WTC11 (cell line): ENCODE data around the gene SLC37A3. TPM values are rescaled to one million over a fixed set of nuclear protein-coding genes. Genes with fewer than 3 reads are reported as not detected.

ENCODE experiments used
- ATAC-seq: fragments of 200-7000 bp; cut with Tn5 transposase; 2 replicates; pipeline ENCODE4 v1.10.0; 2021; ENCODE audit warnings: mild to moderate bottlenecking, moderate library complexity
- CTCF ChIA-PET: fragments of 300-600 bp; sonication (Branson Sonifier 250); formaldehyde crosslinking; loops from one replicate; lab custom pipeline; 2021; ENCODE audit warnings: antibody characterized with exemption; lab: Charles Lee
- POLR2A ChIA-PET: fragments of 350-600 bp; sonication (Branson Sonifier 250); formaldehyde crosslinking; loops from one replicate; lab custom pipeline; 2021; ENCODE audit warnings: antibody characterized with exemption; lab: Charles Lee
- DNase-seq: peaks from one replicate; pipeline ENCODE4 v3.0.0; 2021; ENCODE audit warnings: low spot score
- H3K27ac Mint-ChIP-seq: 2 replicates; pipeline ENCODE4 v1.8.0; 2021; ENCODE audit warnings: mixed read lengths
- H3K27me3 Mint-ChIP-seq: 2 replicates; pipeline ENCODE4 v1.8.0; 2021; ENCODE audit warnings: low read depth, mild to moderate bottlenecking, moderate library complexity, mixed read lengths
- H3K36me3 Mint-ChIP-seq: 2 replicates; pipeline ENCODE4 v1.8.0; 2021; ENCODE audit warnings: mixed read lengths
- H3K4me1 Mint-ChIP-seq: 2 replicates; pipeline ENCODE4 v1.8.0; 2022; ENCODE audit warnings: mixed read lengths
- H3K4me3 Mint-ChIP-seq: 2 replicates; pipeline ENCODE4 v1.8.0; 2021; ENCODE audit warnings: mild to moderate bottlenecking, moderate library complexity, mixed read lengths
- H3K9me3 Mint-ChIP-seq: 2 replicates; pipeline ENCODE4 v1.8.0; 2021; ENCODE audit warnings: mixed read lengths
- ARID4B ChIP-seq: sonication (generic); formaldehyde crosslinking; IDR thresholded peaks from 2 replicates; pipeline ENCODE4 v1.8.0; 2023; ENCODE audit warnings: missing genetic modification reagents, mild to moderate bottlenecking, borderline replicate concordance
- CREM ChIP-seq: sonication (generic); formaldehyde crosslinking; IDR thresholded peaks from 2 replicates; pipeline ENCODE4 v1.8.1; 2022; ENCODE audit warnings: mild to moderate bottlenecking, missing genetic modification reagents, moderate library complexity
- ELF4 ChIP-seq: sonication (generic); formaldehyde crosslinking; IDR thresholded peaks from 2 replicates; pipeline ENCODE4 v1.8.1; 2022; ENCODE audit warnings: low read depth, mild to moderate bottlenecking, moderate library complexity, missing genetic modification reagents
- EMX1 ChIP-seq: fragments of 250-450 bp; sonication (Bioruptor Pico); IDR thresholded peaks from 2 replicates; pipeline ENCODE4 v1.8.0; 2021; ENCODE audit warnings: mild to moderate bottlenecking
- ESRRA ChIP-seq: sonication (generic); formaldehyde crosslinking; IDR thresholded peaks from 2 replicates; pipeline ENCODE4 v1.8.1; 2022; ENCODE audit warnings: mild to moderate bottlenecking, missing genetic modification reagents, borderline replicate concordance
- FOXP1 ChIP-seq: sonication (generic); formaldehyde crosslinking; IDR thresholded peaks from 2 replicates; pipeline ENCODE4 v1.8.0; 2022; ENCODE audit warnings: missing genetic modification reagents, mild to moderate bottlenecking, moderate library complexity, borderline replicate concordance
- GABPB1 ChIP-seq: sonication (generic); formaldehyde crosslinking; IDR thresholded peaks from 2 replicates; pipeline ENCODE4 v1.8.1; 2023; ENCODE audit warnings: mild to moderate bottlenecking, missing genetic modification reagents
- GRHL2 ChIP-seq: fragments of 250-450 bp; sonication (Bioruptor Pico); IDR thresholded peaks from 2 replicates; pipeline ENCODE4 v1.8.0; 2022; ENCODE audit warnings: mild to moderate bottlenecking, moderate library complexity; ENCODE audit not compliant: insufficient replicate concordance, severe bottlenecking
- KAT7 ChIP-seq: sonication (generic); formaldehyde crosslinking; IDR thresholded peaks from 2 replicates; pipeline ENCODE4 v1.8.1; 2023; ENCODE audit warnings: missing genetic modification reagents, mild to moderate bottlenecking, borderline replicate concordance
- MAX ChIP-seq: sonication (generic); formaldehyde crosslinking; IDR thresholded peaks from 2 replicates; pipeline ENCODE4 v1.8.0; 2022; ENCODE audit warnings: mild to moderate bottlenecking, missing genetic modification reagents
- SMAD3 ChIP-seq: sonication (generic); formaldehyde crosslinking; IDR thresholded peaks from 2 replicates; pipeline ENCODE4 v1.8.0; 2022; ENCODE audit warnings: missing genetic modification reagents, mild to moderate bottlenecking, borderline replicate concordance
- SOX15 ChIP-seq: fragments of 250-450 bp; sonication (Bioruptor Pico); IDR thresholded peaks from 2 replicates; pipeline ENCODE4 v1.9.0; 2021; ENCODE audit warnings: mild to moderate bottlenecking
- TEAD4 ChIP-seq: sonication (generic); formaldehyde crosslinking; IDR thresholded peaks from 2 replicates; pipeline ENCODE4 v1.8.0; 2022; ENCODE audit warnings: mild to moderate bottlenecking, missing genetic modification reagents
- ZNF121 ChIP-seq: sonication (generic); formaldehyde crosslinking; IDR thresholded peaks from 2 replicates; pipeline ENCODE4 v1.8.0; 2023; ENCODE audit warnings: missing genetic modification reagents
- ZNF138 ChIP-seq: sonication (generic); formaldehyde crosslinking; conservative IDR thresholded peaks from 2 replicates; pipeline ENCODE4 v1.8.1; 2022; ENCODE audit warnings: mild to moderate bottlenecking, moderate library complexity, missing genetic modification reagents
- ZNF219 ChIP-seq: sonication (generic); formaldehyde crosslinking; IDR thresholded peaks from 2 replicates; pipeline ENCODE4 v1.8.0; 2023; ENCODE audit warnings: missing genetic modification reagents, mild to moderate bottlenecking, borderline replicate concordance
- ZNF416 ChIP-seq: fragments of 250-450 bp; sonication (Bioruptor Pico); IDR thresholded peaks from 2 replicates; pipeline ENCODE4 v1.9.0; 2021; ENCODE audit warnings: mild to moderate bottlenecking, inconsistent platforms
- ZNF423 ChIP-seq: fragments of 250-450 bp; sonication (Bioruptor Pico); IDR thresholded peaks from 2 replicates; pipeline ENCODE4 v2.1.2; 2022; ENCODE audit warnings: mild to moderate bottlenecking, moderate library complexity
- total RNA-seq: library from RNA; stranded (reverse); gene quantifications from 3 replicates; pipeline ENCODE4 v1.2.3, GENCODE V29; 2021
- TF ChIP-seq, protein P1 (sequence below): fragments of 250-450 bp; sonication (Bioruptor Pico); IDR thresholded peaks from 2 replicates; pipeline ENCODE4 v1.8.0; 2021; ENCODE audit warnings: mild to moderate bottlenecking
- TF ChIP-seq, protein P2 (sequence below): sonication (generic); formaldehyde crosslinking; IDR thresholded peaks from 2 replicates; pipeline ENCODE4 v1.8.1; 2023; ENCODE audit warnings: mild to moderate bottlenecking, missing genetic modification reagents, moderate library complexity
- TF ChIP-seq, protein P3 (sequence below): fragments of 250-450 bp; sonication (Bioruptor Pico); IDR thresholded peaks from 2 replicates; pipeline ENCODE4 v1.9.0; 2021; ENCODE audit warnings: mild to moderate bottlenecking
- TF ChIP-seq, protein P4 (sequence below): sonication (generic); formaldehyde crosslinking; conservative IDR thresholded peaks from 2 replicates; pipeline ENCODE4 v1.8.1; 2023; ENCODE audit warnings: mild to moderate bottlenecking, low read depth, missing genetic modification reagents, moderate library complexity

The SLC37A3 gene
- total RNA-seq, 1 experiment from 2014 or later = 54.8 TPM

DNA sequence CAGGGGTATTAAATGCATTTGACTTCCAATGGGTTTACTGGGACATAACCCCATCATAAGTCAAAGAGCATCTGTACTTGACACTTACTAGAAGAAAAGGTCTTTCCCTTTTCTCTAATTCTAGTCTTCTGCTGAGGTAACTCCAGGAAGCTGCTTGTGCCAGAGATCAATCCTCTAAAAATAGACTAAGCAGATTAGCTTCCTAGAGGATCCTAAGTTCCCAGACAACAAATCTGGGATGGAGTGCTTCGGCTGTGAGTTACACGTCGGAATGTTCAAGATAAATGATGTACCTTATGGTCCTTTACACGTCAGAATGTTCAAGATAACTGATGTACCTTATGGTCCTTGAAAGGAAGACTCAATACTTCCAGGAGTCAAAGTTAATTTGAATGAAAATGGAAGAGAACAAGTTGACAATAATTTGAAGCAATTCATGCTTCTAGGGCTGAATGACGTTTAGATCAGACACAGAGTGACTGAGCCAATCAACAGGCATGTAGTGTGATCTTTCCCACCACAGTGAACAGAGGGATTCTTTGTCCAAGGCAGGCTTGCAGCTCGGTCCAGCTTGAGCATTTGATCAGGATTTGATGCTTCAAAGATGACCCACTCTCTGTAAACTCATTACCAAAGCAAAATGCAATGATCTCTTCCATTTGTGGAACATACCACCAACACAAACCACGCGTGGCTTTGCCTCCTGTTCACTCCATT is 63.8 kb downstream of the SLC37A3 start (continued):
- TF ChIP-seq ARID4B (CRISPR knock-in tag) (no peak), TEAD4 (CRISPR knock-in tag) (no peak), SOX15 (CRISPR knock-in tag) (no peak), EMX1 (CRISPR knock-in tag) (no peak), SMAD3 (CRISPR knock-in tag) (no peak)
- TF ChIP-seq, protein P1, sequence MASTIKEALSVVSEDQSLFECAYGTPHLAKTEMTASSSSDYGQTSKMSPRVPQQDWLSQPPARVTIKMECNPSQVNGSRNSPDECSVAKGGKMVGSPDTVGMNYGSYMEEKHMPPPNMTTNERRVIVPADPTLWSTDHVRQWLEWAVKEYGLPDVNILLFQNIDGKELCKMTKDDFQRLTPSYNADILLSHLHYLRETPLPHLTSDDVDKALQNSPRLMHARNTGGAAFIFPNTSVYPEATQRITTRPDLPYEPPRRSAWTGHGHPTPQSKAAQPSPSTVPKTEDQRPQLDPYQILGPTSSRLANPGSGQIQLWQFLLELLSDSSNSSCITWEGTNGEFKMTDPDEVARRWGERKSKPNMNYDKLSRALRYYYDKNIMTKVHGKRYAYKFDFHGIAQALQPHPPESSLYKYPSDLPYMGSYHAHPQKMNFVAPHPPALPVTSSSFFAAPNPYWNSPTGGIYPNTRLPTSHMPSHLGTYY (CRISPR knock-in tag) = no peak

- H3K4me3 Mint-ChIP-seq = no peak overlapping the region
- no peak for TF ChIP-seq SMAD3 (CRISPR knock-in tag)
- TF ChIP-seq ESRRA (CRISPR knock-in tag) = no peak
- TF ChIP-seq GRHL2 (CRISPR knock-in tag) = no peak
- TF ChIP-seq FOXP1 (CRISPR knock-in tag) = no peak
- TF ChIP-seq, protein P2, sequence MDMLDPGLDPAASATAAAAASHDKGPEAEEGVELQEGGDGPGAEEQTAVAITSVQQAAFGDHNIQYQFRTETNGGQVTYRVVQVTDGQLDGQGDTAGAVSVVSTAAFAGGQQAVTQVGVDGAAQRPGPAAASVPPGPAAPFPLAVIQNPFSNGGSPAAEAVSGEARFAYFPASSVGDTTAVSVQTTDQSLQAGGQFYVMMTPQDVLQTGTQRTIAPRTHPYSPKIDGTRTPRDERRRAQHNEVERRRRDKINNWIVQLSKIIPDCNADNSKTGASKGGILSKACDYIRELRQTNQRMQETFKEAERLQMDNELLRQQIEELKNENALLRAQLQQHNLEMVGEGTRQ (CRISPR knock-in tag) = no peak
- no peak for TF ChIP-seq ZNF121 (CRISPR knock-in tag)
- TF ChIP-seq GABPB1 = no peak
- TF ChIP-seq CREM (CRISPR knock-in tag) = no peak
- no peak for TF ChIP-seq ZNF423 (CRISPR knock-in tag)
- TF ChIP-seq ZNF416 = no peak
- no peak for TF ChIP-seq KAT7 (CRISPR knock-in tag)
- TF ChIP-seq, protein P3, sequence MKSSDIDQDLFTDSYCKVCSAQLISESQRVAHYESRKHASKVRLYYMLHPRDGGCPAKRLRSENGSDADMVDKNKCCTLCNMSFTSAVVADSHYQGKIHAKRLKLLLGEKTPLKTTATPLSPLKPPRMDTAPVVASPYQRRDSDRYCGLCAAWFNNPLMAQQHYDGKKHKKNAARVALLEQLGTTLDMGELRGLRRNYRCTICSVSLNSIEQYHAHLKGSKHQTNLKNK (CRISPR knock-in tag) = no peak
- no peak for TF ChIP-seq ELF4
- TF ChIP-seq ZNF138 (CRISPR knock-in tag) = no peak
- TF ChIP-seq, protein P4, sequence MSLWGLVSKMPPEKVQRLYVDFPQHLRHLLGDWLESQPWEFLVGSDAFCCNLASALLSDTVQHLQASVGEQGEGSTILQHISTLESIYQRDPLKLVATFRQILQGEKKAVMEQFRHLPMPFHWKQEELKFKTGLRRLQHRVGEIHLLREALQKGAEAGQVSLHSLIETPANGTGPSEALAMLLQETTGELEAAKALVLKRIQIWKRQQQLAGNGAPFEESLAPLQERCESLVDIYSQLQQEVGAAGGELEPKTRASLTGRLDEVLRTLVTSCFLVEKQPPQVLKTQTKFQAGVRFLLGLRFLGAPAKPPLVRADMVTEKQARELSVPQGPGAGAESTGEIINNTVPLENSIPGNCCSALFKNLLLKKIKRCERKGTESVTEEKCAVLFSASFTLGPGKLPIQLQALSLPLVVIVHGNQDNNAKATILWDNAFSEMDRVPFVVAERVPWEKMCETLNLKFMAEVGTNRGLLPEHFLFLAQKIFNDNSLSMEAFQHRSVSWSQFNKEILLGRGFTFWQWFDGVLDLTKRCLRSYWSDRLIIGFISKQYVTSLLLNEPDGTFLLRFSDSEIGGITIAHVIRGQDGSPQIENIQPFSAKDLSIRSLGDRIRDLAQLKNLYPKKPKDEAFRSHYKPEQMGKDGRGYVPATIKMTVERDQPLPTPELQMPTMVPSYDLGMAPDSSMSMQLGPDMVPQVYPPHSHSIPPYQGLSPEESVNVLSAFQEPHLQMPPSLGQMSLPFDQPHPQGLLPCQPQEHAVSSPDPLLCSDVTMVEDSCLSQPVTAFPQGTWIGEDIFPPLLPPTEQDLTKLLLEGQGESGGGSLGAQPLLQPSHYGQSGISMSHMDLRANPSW (CRISPR knock-in tag) = no peak
- TF ChIP-seq ZNF219 (CRISPR knock-in tag) = no peak
- TF ChIP-seq MAX (CRISPR knock-in tag) = no peak
- TF ChIP-seq, all 79 proteins: peak for 0
- no peaks in the 10 kb centered on the region for H3K9me3 Mint-ChIP-seq
- no peaks in the 10 kb centered on the region for H3K27me3 Mint-ChIP-seq
- no peaks in the 10 kb centered on the region for H3K4me1 Mint-ChIP-seq
- peaks cover 32% of the 10 kb centered on the region for H3K36me3 Mint-ChIP-seq
- ChIA-PET POLR2A (no interaction called here), CTCF (no interaction called here)
- no peak for DNase-seq
- ATAC-seq = no peak
- no peak overlapping the region for H3K27ac Mint-ChIP-seq
Observed at GRCh38 chr7:140333686-140334085, 64.6 kb downstream of the SLC37A3 start.
